NCI-H2107 treated with DMSO at 0.1 percent for 48 hours (cell line): ENCODE measurements around the gene CHDH.

Experiments used
- DNase-seq: peaks from one replicate; lab custom pipeline; 2025; ENCODE audit not compliant: unreplicated experiment; lab: John Stamatoyannopoulos, UW

Gene CHDH

GRCh38 chr3:53824795-53825194, 21.4 kb downstream of the CHDH start:
- DNase-seq, result no peak

DNA sequence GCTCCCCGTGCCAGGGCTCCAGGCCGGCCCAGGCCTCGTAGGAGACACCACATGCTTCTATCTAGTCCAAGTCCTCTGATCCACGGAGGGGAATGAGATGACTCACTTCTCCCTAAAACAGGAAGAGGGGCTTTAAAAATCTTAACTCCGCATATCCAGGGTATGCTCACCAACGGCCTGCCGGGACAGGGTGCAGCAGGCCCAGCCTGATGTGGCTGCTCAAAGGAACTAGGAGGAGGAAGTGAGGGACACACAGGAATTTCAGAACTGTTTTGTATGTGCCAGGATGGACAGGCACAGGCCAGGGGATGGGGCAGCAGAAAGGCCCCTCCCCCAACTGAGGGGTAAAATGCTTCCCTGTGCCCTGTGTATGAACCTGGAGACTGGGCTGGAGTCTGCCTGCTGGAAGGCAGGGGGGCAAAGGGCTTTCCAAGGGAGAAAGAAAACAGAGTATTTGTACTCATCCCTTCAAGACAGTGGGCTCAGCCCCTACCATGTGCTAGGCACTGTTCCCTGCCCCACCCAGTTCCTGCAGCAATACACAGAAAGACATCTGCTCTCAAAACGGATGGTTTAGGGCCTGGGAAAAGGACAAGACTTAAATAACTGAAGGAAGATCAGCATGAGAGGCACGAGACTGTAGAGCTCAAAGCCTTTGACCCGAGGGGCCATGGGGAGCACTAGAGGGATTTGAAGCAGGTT, 22.1 kb downstream of the CHDH start:
- DNase-seq, result no peak

- DNase-seq, result no peak
Measured at GRCh38 chr3:53823026-53823955, 22.9 kb downstream of the CHDH start.

DNA sequence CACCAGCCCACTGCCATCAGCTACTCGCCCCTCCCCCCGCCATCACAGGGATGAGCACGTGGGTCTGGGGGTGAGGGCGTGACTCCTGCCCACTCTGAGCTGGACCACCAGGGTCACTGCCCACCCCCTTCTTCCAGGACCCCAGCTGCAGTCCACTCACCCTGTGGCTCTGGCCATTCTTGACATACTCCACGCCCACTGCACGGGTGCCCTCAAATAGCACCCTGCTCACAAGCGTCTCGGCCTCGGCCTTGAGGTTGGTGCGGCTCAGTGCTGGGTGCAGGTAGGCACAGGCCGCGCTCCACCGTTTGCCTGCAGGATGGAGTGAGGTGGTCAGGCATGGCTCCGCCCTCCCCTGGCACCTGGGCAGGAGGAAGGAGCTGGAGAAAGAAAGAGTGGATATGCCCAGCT, 23.9 kb downstream of the CHDH start:
- no peak for DNase-seq

DNA sequence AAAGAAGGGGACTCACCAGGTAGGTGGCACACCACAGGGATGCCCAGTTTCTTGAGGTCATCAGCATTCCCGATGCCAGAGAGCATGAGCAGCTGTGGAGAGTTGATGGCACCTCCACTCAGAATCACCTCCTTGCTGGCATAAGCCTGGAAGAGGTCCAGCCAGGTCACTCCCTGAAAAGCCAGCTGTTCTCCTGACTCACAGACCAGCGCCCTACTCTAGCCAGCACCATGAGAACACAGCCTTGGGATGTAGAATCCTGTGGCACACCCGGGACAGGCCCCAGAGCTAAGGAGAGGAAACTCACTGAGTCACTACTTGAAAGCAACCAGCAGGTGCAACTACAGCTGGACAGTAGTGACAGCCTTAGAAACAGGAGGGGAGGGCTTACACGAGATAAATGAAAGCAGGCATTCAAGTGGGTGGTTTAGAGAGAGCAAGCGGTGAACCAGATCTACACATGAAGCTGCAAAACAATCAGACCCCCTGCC, 24.5 kb downstream of the CHDH start:
- peak; percentile 73 for DNase-seq

DNA sequence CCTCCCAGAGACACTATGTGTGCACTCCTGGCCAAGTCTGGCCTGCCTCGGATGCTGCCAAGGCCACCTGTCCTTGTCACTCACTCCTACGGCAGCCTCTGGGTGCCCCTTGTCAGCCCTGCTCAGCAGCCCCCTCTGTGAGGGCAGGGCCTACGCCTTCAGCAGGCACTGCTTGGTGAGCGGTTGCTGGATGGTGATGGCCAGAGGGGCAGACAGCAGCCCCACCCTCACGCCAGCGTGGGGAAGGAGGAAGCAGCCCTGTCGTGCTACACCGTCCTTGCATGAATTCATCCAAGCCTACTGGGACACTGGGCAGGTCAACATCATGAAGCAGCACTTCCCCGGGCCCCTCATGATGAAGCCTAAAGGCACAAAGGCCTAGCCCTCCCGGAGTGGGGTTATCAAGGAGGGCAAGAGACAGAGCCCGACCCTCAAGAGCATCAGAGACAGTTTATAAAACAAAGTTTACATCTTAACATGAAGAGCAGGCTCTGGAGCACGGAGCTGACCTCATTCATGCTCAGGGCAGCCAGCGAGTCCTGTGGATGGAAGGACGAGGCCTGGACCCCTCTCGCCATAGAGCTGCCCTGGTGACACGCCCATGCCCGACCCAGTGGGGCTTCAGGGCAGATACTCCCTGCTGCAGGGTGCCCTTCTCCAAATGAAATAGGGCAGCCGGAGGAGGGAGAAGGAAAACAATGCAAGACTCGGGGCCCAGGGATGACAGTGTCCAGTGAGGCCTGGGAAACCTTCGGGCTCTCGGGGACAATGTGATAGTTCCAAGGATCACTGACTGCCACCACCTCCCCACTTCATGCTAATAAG, 25.3 kb downstream of the CHDH start:
- DNase-seq, result no peak

GRCh38 chr3:53820084-53820483, 26.1 kb downstream of the CHDH start:
- DNase-seq, result no peak

DNA sequence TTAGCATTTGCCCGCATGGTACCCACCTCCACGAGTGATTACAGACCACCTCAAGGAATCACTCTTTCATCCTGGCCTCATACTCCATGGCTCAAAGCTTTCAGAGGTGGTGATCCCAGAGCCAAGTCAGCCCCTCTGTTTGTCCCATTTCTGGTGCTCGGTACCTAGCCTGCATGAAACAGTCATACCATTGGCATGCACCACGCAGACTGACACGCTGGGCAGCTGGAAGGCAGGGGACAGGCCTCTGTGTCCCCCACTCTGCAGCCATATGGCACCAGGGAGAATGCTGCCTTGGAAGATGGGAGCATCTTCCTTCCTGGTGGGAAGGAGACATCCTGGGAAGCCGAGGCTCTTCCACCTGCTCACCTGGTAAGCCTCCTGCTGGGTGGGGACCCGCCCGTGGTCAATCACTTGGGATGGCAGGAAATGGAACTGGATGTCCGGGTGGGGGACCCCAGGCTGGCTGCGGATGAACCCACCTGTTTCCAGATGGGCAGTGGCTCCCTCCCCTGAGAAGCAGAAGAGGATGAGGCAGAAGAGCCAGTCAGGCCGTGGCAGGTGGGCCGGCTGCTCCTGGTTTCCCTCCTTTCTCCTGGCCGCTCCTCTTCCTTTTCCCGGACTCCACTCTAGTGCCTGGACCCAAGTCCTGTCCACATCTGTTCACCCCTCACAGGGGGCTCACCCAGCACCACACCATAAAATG, 26.9 kb downstream of the CHDH start:
- no peak for DNase-seq

- no peak for DNase-seq
Measured at GRCh38 chr3:53818221-53819162, 27.7 kb downstream of the CHDH start.

GRCh38 chr3:53817809-53818208, 28.4 kb downstream of the CHDH start:
- no peak for DNase-seq

GRCh38 chr3:53817211-53817610, 29.0 kb downstream of the CHDH start:
- no peak for DNase-seq

DNA sequence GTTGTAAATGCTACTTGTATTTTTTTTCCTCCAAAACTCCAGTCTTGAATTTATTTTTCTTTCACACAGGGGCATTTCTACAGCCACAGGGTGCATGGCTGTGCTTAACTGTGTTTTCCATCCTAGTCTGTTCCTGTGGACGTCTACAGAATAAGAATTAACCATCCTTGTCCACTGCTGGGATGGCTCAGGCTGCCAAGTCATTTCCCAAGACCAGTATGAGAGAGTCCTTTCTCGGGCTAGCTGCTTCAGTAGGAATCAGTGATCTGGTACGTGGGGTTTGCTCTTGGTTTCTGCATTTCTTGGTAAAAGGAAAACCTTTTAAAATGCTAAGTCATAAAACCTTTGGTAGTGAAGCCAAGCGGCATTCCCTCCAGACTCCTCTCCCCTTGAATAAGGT, 29.8 kb downstream of the CHDH start:
- DNase-seq, result no peak

GRCh38 chr3:53815651-53816050, 30.6 kb downstream of the CHDH start:
- DNase-seq, result no peak

DNA sequence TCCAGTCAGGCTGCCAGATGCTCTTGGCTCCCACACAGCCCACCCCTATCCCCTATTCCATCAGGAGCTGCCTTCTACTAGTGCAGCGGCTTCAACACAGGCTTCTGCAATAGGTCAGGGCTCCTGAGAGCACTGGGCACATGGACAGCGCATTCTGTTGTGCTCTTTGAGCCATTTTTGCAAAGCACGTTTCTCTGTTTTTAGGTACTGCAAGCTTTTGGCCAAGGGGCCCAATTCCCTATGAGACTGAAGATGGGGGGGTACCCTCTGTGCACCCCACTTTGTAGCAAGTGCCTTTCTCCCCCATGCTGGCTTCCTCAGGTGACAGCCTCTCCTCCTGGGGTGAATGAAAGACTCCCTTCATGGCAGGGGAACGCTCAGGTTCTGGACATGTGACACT, 31.2 kb downstream of the CHDH start:
- DNase-seq, result no peak

DNA sequence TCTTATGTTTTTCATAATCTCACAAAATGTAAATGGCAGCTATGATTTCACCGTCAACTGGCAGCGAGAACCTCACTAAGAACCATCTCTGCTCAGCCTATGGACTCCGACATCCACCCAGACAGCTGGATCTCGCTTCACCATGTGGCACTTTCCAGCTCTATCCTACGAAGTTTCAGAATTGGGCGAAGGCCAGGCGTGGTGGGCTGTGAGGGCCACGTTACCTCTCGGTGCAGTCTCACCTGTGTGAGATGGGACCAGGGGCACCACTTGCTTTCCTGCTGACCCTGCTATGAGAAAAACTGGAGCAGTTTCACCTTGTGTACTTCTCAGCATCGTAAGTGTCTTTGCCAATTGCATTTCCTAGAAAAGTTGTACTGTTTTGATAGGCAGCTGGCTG, 32.3 kb downstream of the CHDH start:
- no peak for DNase-seq

DNA sequence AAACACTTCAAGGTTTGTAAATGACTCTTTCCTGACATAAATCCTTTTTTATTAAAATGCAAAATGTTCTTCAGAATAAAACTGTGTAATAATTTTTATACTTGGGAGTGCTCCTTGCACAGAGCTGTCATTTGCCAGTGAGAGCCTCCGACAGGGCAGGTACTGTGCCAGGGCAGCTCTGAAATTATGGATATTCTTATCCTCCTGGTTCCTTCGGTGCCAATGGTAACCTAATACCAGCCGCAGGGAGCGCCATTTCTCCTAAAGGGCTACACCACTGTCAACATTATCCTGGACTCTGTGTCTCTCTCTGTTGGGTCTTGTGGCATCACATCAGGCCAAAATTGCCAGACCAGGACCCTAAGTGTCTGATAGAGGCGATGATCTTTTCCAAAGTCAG, 33.0 kb downstream of the CHDH start:
- no peak for DNase-seq

DNA sequence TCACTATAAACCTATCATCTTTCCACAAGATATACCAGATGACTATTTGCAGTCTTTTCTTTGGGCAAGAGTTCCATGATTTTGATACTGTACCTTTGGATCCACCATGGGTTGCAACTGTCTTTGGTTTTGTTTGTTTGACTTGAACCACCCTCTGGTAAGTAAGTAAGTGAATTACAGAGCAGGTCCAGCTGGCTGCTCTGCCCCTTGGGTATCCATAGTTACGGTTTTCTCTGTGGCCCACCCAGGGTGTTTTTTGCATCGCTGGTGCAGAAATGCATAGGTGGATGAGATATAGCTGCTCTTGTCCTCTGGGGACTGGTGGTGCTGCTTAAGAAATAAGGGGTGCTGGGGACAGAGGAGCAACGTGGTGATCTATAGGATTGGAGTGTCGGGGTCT, 33.8 kb downstream of the CHDH start:
- DNase-seq, result no peak

DNA sequence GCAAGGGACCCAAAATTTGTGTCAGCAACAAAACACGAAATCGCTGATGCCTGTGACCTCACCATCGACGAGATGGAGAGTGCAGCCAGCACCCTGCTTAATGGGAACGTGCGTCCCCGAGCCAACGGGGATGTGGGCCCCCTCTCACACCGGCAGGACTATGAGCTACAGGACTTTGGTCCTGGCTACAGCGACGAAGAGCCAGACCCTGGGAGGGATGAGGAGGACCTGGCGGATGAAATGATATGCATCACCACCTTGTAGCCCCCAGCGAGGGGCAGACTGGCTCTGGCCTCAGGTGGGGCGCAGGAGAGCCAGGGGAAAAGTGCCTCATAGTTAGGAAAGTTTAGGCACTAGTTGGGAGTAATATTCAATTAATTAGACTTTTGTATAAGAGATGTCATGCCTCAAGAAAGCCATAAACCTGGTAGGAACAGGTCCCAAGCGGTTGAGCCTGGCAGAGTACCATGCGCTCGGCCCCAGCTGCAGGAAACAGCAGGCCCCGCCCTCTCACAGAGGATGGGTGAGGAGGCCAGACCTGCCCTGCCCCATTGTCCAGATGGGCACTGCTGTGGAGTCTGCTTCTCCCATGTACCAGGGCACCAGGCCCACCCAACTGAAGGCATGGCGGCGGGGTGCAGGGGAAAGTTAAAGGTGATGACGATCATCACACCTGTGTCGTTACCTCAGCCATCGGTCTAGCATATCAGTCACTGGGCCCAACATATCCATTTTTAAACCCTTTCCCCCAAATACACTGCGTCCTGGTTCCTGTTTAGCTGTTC, 34.9 kb downstream of the CHDH start:
- no peak for DNase-seq
